Measurements from ENCODE around the gene SEC11A. TPM values are rescaled to one million over a fixed set of nuclear protein-coding genes. Genes with fewer than 3 reads are reported as not detected.

The SEC11A gene
- total and polyA plus RNA-seq, 2 experiments from 2014 or later = 218 to 271 TPM

- TF ChIP-seq CTCF (IDR thresholded peaks at IDR 0.05; ENCODE audit: poor library complexity) = peak; percentile 61
- no peak for TF ChIP-seq EZH2 (IDR thresholded peaks at IDR 0.05; ENCODE audit: borderline replicate concordance)
Measured at GRCh38 chr15:84654689-84655453, 61.1 kb downstream of the SEC11A start.

GRCh38 chr15:84653910-84654688, 61.8 kb downstream of the SEC11A start, which contains the start of gene WDR73:
Gene WDR73, minus strand, starts transcription at chr15:84654283. Its CDS starts 9 bp downstream, at chr15:84654274.
- Histone ChIP-seq H3K27me3 (no peaks in the 10 kb centered on the region), H3K36me3 (replicated peaks; ENCODE audit: insufficient read depth, low read depth) (no peaks in the 10 kb centered on the region), H3K9me2 (replicated peaks; ENCODE audit: insufficient read depth) (no peaks in the 10 kb centered on the region), H3K4me1 (ENCODE audit: insufficient read depth) (peaks cover 26% of the 10 kb centered on the region), H3K4me3 (peak within 1 kb of the TSS; percentile 51), H4K20me1 (ENCODE audit: insufficient read depth, poor library complexity, severe bottlenecking) (no peaks in the 10 kb centered on the region), H3K9me3 (ENCODE audit: low read depth) (no peaks in the 10 kb centered on the region), H2AFZ (peak within 1 kb of the TSS; percentile 78), H3K4me2 (peak within 1 kb of the TSS; percentile 80), H3K79me2 (peaks cover 29% of the 10 kb centered on the region), H3K27ac (peak within 1 kb of the TSS; percentile 89)
- DNase-seq (ENCODE audit: low spot score) = peak; percentile 98
- TF ChIP-seq EZH2phosphoT487 (IDR thresholded peaks at IDR 0.05; ENCODE audit: low read depth, severe bottlenecking, unreplicated experiment) (no peak), CTCF (IDR thresholded peaks at IDR 0.05; ENCODE audit: poor library complexity) (no peak), EZH2 (IDR thresholded peaks at IDR 0.05; ENCODE audit: borderline replicate concordance) (no peak)
- 2% methylated on average over 48 of the region's 49 CpGs for WGBS (ENCODE audit: low lambda C conversion rate, missing lambda C conversion rate)

More at GRCh38 chr15:84654689-84655453, 61.1 kb downstream of the SEC11A start:
- Histone ChIP-seq H3K79me2 (peaks cover 27% of the 10 kb centered on the region), H3K9me3 (ENCODE audit: low read depth) (no peaks in the 10 kb centered on the region), H3K27ac (peak overlapping the region; percentile 89), H3K27me3 (no peaks in the 10 kb centered on the region), H2AFZ (peak overlapping the region; percentile 78), H3K4me2 (peak overlapping the region; percentile 80), H3K36me3 (replicated peaks; ENCODE audit: insufficient read depth, low read depth) (no peaks in the 10 kb centered on the region), H3K9me2 (replicated peaks; ENCODE audit: insufficient read depth) (no peaks in the 10 kb centered on the region), H3K4me1 (ENCODE audit: insufficient read depth) (peaks cover 26% of the 10 kb centered on the region), H4K20me1 (ENCODE audit: insufficient read depth, poor library complexity, severe bottlenecking) (no peaks in the 10 kb centered on the region), H3K4me3 (peak overlapping the region; percentile 51)
- 11% methylated on average over 19 of the region's 19 CpGs for WGBS (ENCODE audit: low lambda C conversion rate, missing lambda C conversion rate)
- DNase-seq (ENCODE audit: low spot score) = peak; percentile 83

GRCh38 chr15:84653584-84653909, 62.4 kb downstream of the SEC11A start:
- H3K79me2 ChIP-seq = peaks cover 29% of the 10 kb centered on the region

More at GRCh38 chr15:84653584-84653909, 62.4 kb downstream of the SEC11A start:
- peak overlapping the region; percentile 46 for H3K4me3 ChIP-seq
- no peak for DNase-seq (ENCODE audit: low spot score)
- H3K9me2 ChIP-seq (replicated peaks; ENCODE audit: insufficient read depth) = no peaks in the 10 kb centered on the region
- WGBS (ENCODE audit: low lambda C conversion rate, missing lambda C conversion rate) = 33% methylated on average over 7 of the region's 7 CpGs
- H3K27ac ChIP-seq = peak overlapping the region; percentile 89
- H3K4me1 ChIP-seq (ENCODE audit: insufficient read depth) = peaks cover 26% of the 10 kb centered on the region
- H3K27me3 ChIP-seq = no peaks in the 10 kb centered on the region
- H2AFZ ChIP-seq = peak overlapping the region; percentile 33
- TF ChIP-seq EZH2 (IDR thresholded peaks at IDR 0.05; ENCODE audit: borderline replicate concordance) (no peak), EZH2phosphoT487 (IDR thresholded peaks at IDR 0.05; ENCODE audit: low read depth, severe bottlenecking, unreplicated experiment) (no peak), CTCF (IDR thresholded peaks at IDR 0.05; ENCODE audit: poor library complexity) (no peak)
- no peaks in the 10 kb centered on the region for H4K20me1 ChIP-seq (ENCODE audit: insufficient read depth, poor library complexity, severe bottlenecking)
- H3K4me2 ChIP-seq = peak overlapping the region; percentile 80
- no peaks in the 10 kb centered on the region for H3K9me3 ChIP-seq (ENCODE audit: low read depth)
- H3K36me3 ChIP-seq (replicated peaks; ENCODE audit: insufficient read depth, low read depth) = no peaks in the 10 kb centered on the region

Data from hepatocyte (in vitro differentiated cells).